Neural cell (in vitro differentiated cells): ENCODE measurements around the gene AKR1A1. TPM values are rescaled to one million over a fixed set of nuclear protein-coding genes. Genes with fewer than 3 reads are reported as not detected.
"Not testable (repeated sequence)": the region's sequence is repeated elsewhere in the genome, so short reads cannot be mapped to it uniquely, and the experiment has no call there.

Experiments used
- H2AFZ ChIP-seq: fragments of 200-600, 300-800 bp; sonication (generic), shearing (Covaris generic); 2 replicates; pipeline ENCODE4 v1.6.0; 2014; ENCODE audit warnings: low read depth, mild to moderate bottlenecking, antibody characterized with exemption, low read length, moderate library complexity
- H3F3A ChIP-seq: fragments of 200-600 bp; shearing (Covaris generic); 2 replicates; pipeline ENCODE4 v1.6.1; 2016; ENCODE audit warnings: mild to moderate bottlenecking, moderate library complexity, mixed read lengths, antibody characterized with exemption, low read length; ENCODE audit not compliant: insufficient read depth, poor library complexity, severe bottlenecking
- H3K27ac ChIP-seq: fragments of 200-600, 300-800 bp; sonication (generic), shearing (Covaris generic); 2 replicates; pipeline ENCODE4 v1.5.1; 2014; ENCODE audit warnings: mild to moderate bottlenecking, low read length, moderate library complexity
- H3K27me3 ChIP-seq: fragments of 300-800, 200-600 bp; sonication (generic), shearing (Covaris generic); 2 replicates; pipeline ENCODE4 v1.6.0; 2014; ENCODE audit warnings: mild to moderate bottlenecking, low read depth, low read length, moderate library complexity; ENCODE audit not compliant: insufficient read depth
- H3K36me3 ChIP-seq: fragments of 300-800, 200-600 bp; sonication (generic), shearing (Covaris generic); 2 replicates; pipeline ENCODE4 v1.5.1; 2014; ENCODE audit warnings: mild to moderate bottlenecking, antibody characterized with exemption, low read length, moderate library complexity; ENCODE audit not compliant: insufficient read depth
- H3K4me2 ChIP-seq: fragments of 300-800, 200-600 bp; sonication (generic), shearing (Covaris generic); 2 replicates; pipeline ENCODE4 v1.6.0; 2014; ENCODE audit warnings: mild to moderate bottlenecking, low read length
- H3K4me3 ChIP-seq: fragments of 300-800, 200-600 bp; sonication (generic), shearing (Covaris generic); 2 replicates; pipeline ENCODE4 v1.5.1; 2014; ENCODE audit warnings: mild to moderate bottlenecking, low read length, moderate library complexity
- H3K79me2 ChIP-seq: fragments of 200-600 bp; shearing (Covaris generic); replicated peaks from 2 replicates; pipeline ENCODE4 v1.6.0; 2014; ENCODE audit warnings: mild to moderate bottlenecking, low read length, moderate library complexity; ENCODE audit not compliant: insufficient read depth
- H3K9ac ChIP-seq: fragments of 300-800, 200-600 bp; sonication (generic), shearing (Covaris generic); 2 replicates; pipeline ENCODE4 v1.6.1; 2016; ENCODE audit warnings: mild to moderate bottlenecking, low read length, mixed read lengths
- H3K9me2 ChIP-seq: fragments of 200-600 bp; shearing (Covaris generic); 2 replicates; pipeline ENCODE4 v1.6.1; 2016; ENCODE audit warnings: mild to moderate bottlenecking, low read length, mixed read lengths; ENCODE audit not compliant: insufficient read depth
- H3K9me3 ChIP-seq: fragments of 200-600, 300-800 bp; sonication (generic), shearing (Covaris generic); 2 replicates; pipeline ENCODE4 v1.6.1; 2016; ENCODE audit warnings: mild to moderate bottlenecking, mixed run types, low read length, moderate library complexity, mixed read lengths
- H4K20me1 ChIP-seq: fragments of 200-600 bp; shearing (Covaris generic); 2 replicates; pipeline ENCODE4 v1.6.1; 2016; ENCODE audit warnings: mild to moderate bottlenecking, mixed run types; ENCODE audit not compliant: insufficient read depth
- EP300 ChIP-seq: fragments of 450-650 bp; conservative IDR thresholded peaks from 2 replicates; pipeline ENCODE4 v1.6.1; 2014; ENCODE audit warnings: antibody characterized with exemption, mild to moderate bottlenecking, moderate library complexity; ENCODE audit not compliant: poor library complexity, severe bottlenecking
- EZH2 ChIP-seq: fragments of 200-600, 300-800 bp; shearing (Covaris generic), sonication (generic); IDR thresholded peaks from 2 replicates; pipeline ENCODE4 v1.6.1; 2014; ENCODE audit warnings: antibody characterized with exemption, low read length, borderline replicate concordance, mild to moderate bottlenecking; ENCODE audit not compliant: insufficient read depth, poor library complexity, severe bottlenecking
- MXI1 ChIP-seq: fragments of 450-650 bp; conservative IDR thresholded peaks from 2 replicates; pipeline ENCODE4 v1.6.1; 2014; ENCODE audit warnings: antibody characterized with exemption, mild to moderate bottlenecking; ENCODE audit not compliant: poor library complexity, severe bottlenecking
- POLR2AphosphoS5 ChIP-seq: IDR thresholded peaks from 2 replicates; pipeline ENCODE4 v1.6.1; 2012
- RAD21 ChIP-seq: fragments of 450-650 bp; conservative IDR thresholded peaks from 2 replicates; pipeline ENCODE4 v1.6.1; 2014; ENCODE audit warnings: antibody characterized with exemption, mild to moderate bottlenecking, moderate library complexity
- SMC3 ChIP-seq: fragments of 450-650 bp; conservative IDR thresholded peaks from 2 replicates; pipeline ENCODE4 v1.6.1; 2014; ENCODE audit warnings: antibody characterized with exemption, mild to moderate bottlenecking, moderate library complexity; ENCODE audit not compliant: poor library complexity
- TAF1 ChIP-seq: IDR thresholded peaks from 2 replicates; pipeline ENCODE4 v1.6.1; 2012; ENCODE audit warnings: low read depth
- polyA plus RNA-seq: library from polyadenylated mRNA; depleted of rRNA; stranded (reverse); fragments of >200 nt; gene quantifications from 2 replicates; pipeline ENCODE4 v1.2.3, GENCODE V29; 2014
- TF ChIP-seq, protein P1 (sequence below): IDR thresholded peaks from 2 replicates; pipeline ENCODE4 v1.6.1; 2012; ENCODE audit warnings: borderline replicate concordance
- TF ChIP-seq, protein P2 (sequence below): fragments of 450-650 bp; IDR thresholded peaks from 2 replicates; pipeline ENCODE4 v1.5.1; 2014; ENCODE audit warnings: antibody characterized with exemption, mild to moderate bottlenecking, moderate library complexity; ENCODE audit not compliant: poor library complexity, severe bottlenecking

Gene AKR1A1
- polyA plus RNA-seq, 1 donor from 2014 or later: 170 TPM

DNA sequence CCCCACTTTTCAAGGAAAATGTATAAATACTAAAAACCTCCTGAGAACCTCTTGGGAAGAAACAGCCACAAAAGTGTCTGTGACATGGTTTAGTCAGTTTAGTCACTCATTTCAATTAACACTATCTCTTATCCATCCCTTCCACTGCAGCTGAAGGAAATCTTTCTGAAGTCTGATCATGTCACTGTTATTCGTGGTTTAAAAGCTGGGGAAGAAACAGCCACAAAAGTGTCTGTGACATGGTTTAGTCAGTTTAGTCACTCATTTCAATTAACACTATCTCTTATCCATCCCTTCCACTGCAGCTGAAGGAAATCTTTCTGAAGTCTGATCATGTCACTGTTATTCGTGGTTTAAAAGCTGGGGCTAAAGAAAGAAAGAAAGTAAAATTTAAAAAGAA, 27.1 kb upstream of the AKR1A1 start:
- H3K4me2 ChIP-seq, H3F3A ChIP-seq, H3K27ac ChIP-seq, H3K9me2 ChIP-seq, H3K27me3 ChIP-seq, H3K9me3 ChIP-seq, H3K36me3 ChIP-seq, H2AFZ ChIP-seq, H4K20me1 ChIP-seq, H3K9ac ChIP-seq, H3K4me3 ChIP-seq: not testable (repeated sequence)
- H3K79me2 ChIP-seq: peaks cover 18% of the 10 kb centered on the region

- not testable (repeated sequence) for H3K9ac ChIP-seq, H3K9me3 ChIP-seq, H3K4me3 ChIP-seq, H3K27me3 ChIP-seq, H2AFZ ChIP-seq, H3K9me2 ChIP-seq, H3K36me3 ChIP-seq, H3F3A ChIP-seq, H3K4me2 ChIP-seq, H4K20me1 ChIP-seq, H3K27ac ChIP-seq
- H3K79me2 ChIP-seq: peaks cover 18% of the 10 kb centered on the region
These were observed 26.7 kb upstream of the AKR1A1 start for GRCh38 chr1:45523975-45524374.

DNA sequence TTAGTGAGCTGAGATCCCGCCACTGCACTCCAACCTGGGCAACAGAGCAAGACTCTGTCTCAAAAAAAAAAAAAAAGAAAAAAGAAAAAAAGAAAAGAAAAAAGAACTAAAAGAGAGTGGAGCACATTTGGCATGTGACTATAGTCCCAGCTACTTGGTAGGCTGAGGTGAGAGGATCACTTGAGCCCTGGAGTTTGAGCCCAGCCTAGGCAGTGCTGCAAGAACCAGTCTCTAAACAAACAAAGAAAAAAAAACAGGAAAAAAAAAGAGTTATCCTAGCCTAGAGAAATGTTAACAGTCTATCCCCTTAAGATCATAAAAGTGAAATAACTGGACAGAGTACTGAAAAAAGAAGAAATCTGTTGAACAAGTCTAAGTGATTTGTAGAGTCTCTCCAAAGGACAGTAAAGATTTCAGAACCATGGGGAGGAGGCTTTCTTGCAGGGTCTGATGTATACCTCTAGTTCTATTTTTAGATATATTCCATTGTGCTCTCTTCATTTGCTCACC, 24.4 kb upstream of the AKR1A1 start:
- Histone ChIP-seq H3K9me3 (no peaks in the 10 kb centered on the region), H3F3A (no peaks in the 10 kb centered on the region), H3K4me3 (no peak overlapping the region), H3K4me2 (no peak overlapping the region), H3K27me3 (no peaks in the 10 kb centered on the region), H3K27ac (no peak overlapping the region), H3K9ac (no peak overlapping the region), H4K20me1 (no peaks in the 10 kb centered on the region), H3K9me2 (no peaks in the 10 kb centered on the region), H3K36me3 (no peaks in the 10 kb centered on the region), H3K79me2 (peaks cover 12% of the 10 kb centered on the region), H2AFZ (no peak overlapping the region)
- TF ChIP-seq EP300: no peak
- no peak for TF ChIP-seq RAD21
- TF ChIP-seq, protein P1, sequence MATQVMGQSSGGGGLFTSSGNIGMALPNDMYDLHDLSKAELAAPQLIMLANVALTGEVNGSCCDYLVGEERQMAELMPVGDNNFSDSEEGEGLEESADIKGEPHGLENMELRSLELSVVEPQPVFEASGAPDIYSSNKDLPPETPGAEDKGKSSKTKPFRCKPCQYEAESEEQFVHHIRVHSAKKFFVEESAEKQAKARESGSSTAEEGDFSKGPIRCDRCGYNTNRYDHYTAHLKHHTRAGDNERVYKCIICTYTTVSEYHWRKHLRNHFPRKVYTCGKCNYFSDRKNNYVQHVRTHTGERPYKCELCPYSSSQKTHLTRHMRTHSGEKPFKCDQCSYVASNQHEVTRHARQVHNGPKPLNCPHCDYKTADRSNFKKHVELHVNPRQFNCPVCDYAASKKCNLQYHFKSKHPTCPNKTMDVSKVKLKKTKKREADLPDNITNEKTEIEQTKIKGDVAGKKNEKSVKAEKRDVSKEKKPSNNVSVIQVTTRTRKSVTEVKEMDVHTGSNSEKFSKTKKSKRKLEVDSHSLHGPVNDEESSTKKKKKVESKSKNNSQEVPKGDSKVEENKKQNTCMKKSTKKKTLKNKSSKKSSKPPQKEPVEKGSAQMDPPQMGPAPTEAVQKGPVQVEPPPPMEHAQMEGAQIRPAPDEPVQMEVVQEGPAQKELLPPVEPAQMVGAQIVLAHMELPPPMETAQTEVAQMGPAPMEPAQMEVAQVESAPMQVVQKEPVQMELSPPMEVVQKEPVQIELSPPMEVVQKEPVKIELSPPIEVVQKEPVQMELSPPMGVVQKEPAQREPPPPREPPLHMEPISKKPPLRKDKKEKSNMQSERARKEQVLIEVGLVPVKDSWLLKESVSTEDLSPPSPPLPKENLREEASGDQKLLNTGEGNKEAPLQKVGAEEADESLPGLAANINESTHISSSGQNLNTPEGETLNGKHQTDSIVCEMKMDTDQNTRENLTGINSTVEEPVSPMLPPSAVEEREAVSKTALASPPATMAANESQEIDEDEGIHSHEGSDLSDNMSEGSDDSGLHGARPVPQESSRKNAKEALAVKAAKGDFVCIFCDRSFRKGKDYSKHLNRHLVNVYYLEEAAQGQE: no peak
- no peak for TF ChIP-seq MXI1
- TF ChIP-seq SMC3: no peak
- TF ChIP-seq TAF1: no peak
- TF ChIP-seq POLR2AphosphoS5: no peak
- TF ChIP-seq EZH2: no peak
- TF ChIP-seq, protein P2, sequence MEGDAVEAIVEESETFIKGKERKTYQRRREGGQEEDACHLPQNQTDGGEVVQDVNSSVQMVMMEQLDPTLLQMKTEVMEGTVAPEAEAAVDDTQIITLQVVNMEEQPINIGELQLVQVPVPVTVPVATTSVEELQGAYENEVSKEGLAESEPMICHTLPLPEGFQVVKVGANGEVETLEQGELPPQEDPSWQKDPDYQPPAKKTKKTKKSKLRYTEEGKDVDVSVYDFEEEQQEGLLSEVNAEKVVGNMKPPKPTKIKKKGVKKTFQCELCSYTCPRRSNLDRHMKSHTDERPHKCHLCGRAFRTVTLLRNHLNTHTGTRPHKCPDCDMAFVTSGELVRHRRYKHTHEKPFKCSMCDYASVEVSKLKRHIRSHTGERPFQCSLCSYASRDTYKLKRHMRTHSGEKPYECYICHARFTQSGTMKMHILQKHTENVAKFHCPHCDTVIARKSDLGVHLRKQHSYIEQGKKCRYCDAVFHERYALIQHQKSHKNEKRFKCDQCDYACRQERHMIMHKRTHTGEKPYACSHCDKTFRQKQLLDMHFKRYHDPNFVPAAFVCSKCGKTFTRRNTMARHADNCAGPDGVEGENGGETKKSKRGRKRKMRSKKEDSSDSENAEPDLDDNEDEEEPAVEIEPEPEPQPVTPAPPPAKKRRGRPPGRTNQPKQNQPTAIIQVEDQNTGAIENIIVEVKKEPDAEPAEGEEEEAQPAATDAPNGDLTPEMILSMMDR: no peak
